Measurements from ENCODE around the gene PREPL.

DNA sequence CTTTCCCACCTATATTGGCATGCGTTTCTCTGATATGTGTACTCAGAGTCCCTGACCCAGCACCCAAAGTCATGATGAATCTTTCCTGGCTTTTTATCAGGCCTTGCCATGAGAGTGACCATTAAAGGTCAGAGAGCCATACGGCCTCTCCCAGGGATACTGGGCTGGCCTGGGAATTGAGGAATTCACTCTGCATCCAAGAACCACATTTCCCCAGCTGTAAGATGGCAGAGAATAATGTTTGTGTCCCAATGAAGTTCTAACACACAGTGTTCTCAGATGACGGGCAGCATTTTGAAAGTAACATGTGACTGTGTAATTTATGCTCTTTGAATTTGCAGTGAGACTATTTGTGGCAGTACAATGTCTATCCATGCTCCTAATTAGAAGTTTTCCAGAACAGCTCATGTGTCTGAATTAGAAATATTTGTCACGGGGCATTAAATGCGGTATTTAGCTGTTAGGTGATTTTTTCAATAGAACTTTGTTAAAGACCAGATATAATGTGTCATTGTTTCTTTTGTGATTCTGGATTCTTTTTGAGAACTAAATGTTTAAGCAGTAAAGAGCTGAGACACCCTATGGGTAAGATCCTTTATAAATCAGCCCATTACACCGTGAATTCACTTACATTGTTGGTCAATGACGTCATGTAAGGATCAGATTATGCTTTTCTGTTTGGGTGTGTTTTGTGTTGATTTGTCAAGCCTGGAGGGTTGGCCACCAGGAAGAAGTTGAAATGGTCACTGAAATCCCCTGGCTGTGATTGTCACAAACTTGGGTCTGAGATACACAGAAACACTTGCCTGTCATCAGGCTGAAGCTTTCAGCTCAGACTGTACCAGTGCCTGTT lies 93.3 kb downstream of the PREPL start:
- TF ChIP-seq, protein P1, sequence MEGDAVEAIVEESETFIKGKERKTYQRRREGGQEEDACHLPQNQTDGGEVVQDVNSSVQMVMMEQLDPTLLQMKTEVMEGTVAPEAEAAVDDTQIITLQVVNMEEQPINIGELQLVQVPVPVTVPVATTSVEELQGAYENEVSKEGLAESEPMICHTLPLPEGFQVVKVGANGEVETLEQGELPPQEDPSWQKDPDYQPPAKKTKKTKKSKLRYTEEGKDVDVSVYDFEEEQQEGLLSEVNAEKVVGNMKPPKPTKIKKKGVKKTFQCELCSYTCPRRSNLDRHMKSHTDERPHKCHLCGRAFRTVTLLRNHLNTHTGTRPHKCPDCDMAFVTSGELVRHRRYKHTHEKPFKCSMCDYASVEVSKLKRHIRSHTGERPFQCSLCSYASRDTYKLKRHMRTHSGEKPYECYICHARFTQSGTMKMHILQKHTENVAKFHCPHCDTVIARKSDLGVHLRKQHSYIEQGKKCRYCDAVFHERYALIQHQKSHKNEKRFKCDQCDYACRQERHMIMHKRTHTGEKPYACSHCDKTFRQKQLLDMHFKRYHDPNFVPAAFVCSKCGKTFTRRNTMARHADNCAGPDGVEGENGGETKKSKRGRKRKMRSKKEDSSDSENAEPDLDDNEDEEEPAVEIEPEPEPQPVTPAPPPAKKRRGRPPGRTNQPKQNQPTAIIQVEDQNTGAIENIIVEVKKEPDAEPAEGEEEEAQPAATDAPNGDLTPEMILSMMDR (IDR thresholded peaks at IDR 0.05): no peak
- no peak for TF ChIP-seq POLR2A (IDR thresholded peaks at IDR 0.05)

Data from lower leg skin (tissue), 3 donors.